SIG-M5 treated with dmso at 0.1 percent for 504 hours (cell line): ENCODE results near the gene PRDM2.
"Not testable (repeated sequence)": the region's sequence is repeated elsewhere in the genome, so short reads cannot be mapped to it uniquely, and the experiment has no call there.

ENCODE experiments used
- DNase-seq: peaks from one replicate; lab custom pipeline; 2025; ENCODE audit not compliant: unreplicated experiment; lab: John Stamatoyannopoulos, UW

PRDM2 gene

DNA sequence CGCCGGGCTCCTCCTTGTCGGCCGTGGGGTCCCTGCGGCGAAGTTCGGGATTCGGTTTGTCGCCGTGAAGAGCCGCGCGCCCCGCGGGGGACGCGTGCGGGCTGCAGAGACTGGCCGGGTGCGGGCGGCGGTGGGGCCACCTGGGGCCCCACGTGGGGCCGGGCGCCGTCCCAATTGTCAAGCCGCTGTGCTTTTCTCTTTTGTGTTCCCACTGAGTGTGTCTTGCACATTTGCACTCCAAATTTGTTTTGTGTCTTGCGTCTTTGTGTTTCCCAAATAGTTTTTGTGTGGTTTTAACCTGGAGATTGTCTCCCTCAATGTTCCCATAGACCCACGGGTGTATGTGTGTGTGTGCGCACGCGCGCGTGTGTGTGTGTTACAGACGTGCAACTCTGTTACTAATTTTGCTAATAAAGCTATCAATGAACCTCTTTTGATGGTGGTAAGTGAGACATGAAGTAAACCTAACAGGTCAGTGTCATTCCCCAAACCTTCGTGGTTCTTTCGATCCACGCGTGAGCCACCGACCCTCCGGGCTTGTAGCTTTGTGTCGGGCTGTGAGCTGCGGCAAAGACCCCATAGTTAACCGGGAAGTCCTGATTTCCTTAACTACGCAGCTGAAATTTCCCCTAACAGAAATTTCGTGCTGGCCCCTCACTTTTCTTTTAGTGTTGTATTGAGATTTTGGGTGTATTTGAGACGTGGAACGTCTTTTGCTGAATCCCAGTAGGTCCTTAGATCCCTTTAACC, 708 bp downstream of the PRDM2 start:
- DNase-seq = no peak

DNA sequence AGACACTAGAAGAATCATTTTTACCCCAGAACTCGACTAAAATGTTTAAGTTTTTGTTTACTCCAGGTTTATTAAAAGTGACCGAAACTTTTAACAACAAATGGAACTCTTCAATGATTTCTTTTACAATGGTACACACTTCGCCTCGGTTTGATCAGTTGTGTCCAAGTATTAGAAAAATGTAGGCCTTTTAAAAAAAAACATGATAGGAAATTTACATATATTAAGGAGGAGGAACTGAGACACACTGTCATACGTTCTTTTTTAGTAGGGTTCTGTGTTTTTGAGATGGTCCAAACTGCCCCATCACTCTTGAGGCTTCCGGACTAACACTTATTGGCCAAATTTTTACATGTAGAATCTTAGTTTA, 1.3 kb downstream of the PRDM2 start:
- no peak for DNase-seq

DNA sequence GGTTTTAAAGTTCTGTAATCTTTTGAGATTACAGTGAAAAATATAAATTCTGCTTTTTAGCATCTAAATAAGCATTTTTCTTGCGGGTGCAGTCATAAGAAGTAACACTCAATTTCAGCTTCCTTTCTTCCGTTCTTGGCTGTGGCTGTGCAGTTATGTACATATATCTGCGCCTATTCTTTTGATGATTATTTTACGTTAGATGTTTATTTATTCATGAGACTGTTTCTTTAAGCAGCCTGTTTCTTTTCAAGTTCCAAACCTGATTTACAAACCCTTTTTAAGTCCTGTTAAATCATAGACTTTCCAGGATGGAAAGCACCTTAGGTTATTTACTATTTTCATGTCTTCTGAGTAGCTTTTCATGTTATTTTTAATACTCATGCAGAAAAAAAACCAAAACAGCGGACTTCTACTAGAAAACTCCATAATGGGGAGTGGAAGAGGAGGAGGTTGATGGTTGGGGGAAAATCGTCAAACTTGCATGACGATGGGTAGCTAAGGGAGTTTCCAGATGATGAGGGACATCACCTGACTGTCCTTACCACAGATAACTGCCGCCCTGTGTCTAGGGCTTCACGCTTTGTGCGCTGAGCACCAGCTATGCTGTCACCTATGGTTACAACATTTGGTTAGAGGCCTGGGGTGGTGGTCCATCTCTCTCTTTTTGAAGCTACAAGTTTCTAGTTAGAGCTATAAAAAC, 2.6 kb downstream of the PRDM2 start:
- no peak for DNase-seq

DNA sequence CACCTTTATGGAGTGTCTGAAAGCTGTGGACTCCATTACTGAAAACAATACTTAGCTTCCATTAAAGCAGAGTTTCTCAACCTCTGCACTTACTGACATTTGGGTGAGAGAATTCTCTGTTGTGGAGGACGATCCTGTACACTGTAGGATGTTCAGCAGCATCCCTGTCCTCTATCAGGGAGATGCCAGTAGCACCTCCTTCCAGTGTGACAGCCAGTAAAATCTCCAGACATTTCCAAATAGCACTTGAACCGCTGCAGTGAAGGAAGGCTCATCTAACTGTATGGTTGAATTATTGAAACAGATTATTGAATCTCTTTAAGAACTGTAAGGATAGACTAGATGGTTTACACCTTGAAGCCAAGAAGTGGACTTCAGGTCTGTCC, 3.1 kb downstream of the PRDM2 start:
- DNase-seq = no peak

DNA sequence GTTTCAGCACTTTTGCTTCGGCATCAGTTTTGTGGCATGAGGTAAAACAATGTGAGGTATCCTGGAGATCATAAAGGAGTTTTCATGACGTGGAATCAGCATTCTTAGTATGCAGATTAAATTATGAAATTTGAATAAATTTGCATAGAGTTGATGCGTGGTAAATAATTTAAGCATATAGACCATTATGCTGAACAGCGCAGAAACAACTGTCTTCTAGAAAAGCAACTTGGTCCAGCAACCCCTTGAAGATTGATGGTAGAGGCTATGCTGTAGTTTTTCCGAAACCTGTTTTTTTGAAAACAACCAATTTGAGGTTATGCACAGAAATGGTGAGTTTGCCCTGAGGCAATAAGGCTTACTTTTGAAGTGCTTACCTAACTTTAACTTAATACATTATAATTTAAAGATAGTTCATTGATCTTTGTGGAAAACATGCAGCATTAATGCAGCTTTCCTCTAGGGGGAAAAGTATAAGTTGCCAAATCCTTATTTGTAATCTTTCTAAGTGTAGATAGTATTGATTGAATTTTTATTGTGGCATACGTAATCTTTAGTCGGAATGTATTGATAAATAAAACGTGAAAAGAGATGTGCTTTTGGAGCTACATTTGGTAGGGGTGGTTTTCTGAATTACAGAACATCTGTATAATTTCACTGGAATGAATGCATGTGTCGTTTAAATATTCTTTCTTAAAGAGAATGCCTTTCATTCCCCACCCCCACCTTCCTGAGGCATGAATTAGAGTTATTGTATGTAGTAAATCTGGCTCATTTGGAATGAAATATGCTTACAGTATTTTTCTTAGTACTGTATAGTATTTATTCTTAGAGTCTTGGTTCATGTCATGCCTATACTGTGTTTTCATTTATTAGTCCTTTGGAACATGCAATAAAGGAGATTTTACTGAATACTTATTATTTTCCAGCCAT, 3.8 kb downstream of the PRDM2 start:
- no peak for DNase-seq

DNA sequence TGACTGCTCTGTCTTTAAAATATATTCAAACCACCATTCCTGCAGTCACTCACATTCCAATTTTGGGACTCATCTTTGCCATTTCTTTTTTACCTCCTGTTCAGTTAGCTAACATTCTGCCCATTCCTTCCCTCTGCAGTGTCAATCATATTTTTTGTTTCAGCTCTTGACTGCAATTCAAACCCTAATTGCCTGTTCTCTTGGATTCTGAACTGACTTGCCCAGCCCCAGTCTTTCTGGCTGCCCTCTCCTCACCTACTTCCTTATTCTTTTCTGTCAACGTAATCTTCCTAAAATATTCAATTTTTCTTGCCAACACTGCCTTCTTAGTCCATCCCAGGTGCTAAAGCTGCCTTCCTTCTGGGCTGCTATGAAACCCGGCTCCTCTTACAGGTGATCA, 6.1 kb downstream of the PRDM2 start:
- DNase-seq = no peak

DNA sequence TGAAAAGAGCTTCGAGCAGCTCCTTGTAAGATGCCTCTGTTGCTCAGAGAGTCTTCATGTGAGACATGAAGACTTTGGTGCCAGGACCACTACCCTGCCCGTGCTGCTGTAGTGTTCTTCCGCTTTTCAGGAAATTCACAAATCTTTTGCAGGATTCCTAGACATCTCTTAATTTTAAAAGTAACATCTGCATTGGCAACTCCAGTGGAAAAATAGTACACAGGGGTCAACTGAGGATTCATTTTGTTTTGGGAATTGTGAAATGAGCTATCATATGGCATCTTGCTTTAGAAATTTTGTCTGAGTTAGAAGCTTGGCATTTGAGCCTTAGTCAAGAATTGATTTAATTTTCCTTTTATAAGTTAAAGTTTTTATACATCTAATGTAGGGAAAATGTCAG, 7.2 kb downstream of the PRDM2 start:
- no peak for DNase-seq

DNA sequence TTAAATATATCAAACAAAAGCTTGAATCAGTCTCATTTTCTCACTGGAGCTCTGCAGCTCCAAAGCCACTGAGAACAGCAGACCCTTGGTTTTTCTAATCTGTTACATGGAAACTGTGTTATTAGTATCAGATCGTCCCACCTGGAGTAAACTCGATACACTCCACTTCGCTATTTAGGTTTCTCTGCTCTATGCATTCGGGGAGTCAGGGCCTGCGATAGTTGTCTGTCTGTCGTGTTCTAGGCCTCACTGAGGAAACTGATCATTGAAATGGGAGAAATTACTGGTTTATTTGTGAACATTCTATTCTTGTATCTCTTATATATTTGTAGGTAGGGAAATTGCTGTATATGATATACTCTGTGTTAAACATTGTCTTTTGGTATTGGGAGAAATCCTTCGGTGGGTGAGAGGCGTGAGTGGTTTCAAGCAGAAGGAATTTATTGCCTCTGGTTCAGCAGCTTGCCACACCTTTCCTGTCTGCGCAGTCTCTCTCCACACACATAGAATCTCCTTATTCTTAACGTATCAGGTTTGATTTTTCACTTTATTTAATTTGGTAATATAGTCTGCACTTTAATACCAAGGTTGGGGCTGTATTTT, 8.5 kb downstream of the PRDM2 start:
- DNase-seq = no peak

DNA sequence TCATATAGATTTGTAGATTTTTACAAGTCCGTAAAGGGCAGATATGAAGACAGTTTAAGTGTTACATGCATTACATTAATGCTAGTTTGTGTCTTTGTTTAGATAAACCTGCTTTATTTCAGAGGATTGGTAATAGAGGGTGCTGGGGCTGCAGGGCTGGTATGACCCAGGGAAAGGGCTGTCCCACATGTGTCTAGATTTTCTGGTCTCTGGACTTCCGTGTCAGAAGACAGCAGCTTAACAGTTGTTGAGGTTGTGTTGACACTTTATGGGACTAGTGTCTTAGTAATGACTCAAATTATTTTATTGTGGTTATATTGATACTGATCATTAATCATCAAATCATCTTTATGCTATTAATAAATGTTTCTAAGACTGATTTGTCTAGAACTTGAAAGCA, 10.1 kb downstream of the PRDM2 start:
- no peak for DNase-seq

DNA sequence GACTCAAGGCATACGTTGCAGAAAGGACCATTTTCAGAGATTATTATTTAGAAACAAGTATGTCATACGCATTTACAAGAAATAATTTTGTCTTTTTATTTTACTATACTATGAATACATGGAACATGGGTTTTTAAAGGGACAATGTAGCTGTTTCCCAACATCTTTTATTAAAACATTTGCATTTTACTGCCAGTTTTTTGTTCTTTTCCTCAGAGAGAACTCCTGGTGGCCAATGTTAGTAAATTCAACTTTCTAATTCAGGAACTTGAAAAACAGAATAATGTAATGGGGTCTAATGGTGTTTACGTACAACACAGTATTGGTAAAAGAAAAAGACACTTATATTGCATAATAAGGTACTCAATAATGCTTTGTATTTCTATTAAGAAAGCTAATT, 14.9 kb downstream of the PRDM2 start:
- no peak for DNase-seq

DNA sequence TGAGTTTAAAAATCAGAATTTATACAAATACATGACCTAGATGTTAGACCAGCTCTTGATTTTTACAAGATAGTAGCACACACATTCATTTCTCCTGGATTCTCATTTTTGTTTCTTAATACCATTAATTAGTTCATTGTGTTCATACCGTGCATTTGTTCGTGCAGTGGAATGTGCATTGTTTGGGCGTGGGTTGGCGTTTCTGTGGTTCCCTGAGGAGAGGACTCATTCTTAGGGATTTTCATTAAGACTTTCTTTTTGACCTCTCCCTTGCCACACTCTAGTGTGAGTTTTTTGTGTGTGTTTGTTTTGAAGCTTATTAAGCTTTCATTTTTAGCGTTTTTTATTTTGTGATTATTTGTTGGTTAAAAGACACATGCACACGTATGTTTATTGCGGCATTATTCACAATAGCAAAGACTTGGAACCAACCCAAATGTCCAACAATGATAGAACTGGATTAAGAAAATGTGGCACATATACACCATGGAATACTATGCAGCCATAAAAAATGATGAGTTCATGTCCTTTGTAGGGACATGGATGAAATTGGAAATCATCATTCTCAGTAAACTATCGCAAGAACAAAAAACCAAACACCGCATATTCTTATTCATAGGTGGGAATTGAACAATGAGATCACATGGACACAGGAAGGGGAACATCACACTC, 15.8 kb downstream of the PRDM2 start:
- not testable (repeated sequence) for DNase-seq

DNA sequence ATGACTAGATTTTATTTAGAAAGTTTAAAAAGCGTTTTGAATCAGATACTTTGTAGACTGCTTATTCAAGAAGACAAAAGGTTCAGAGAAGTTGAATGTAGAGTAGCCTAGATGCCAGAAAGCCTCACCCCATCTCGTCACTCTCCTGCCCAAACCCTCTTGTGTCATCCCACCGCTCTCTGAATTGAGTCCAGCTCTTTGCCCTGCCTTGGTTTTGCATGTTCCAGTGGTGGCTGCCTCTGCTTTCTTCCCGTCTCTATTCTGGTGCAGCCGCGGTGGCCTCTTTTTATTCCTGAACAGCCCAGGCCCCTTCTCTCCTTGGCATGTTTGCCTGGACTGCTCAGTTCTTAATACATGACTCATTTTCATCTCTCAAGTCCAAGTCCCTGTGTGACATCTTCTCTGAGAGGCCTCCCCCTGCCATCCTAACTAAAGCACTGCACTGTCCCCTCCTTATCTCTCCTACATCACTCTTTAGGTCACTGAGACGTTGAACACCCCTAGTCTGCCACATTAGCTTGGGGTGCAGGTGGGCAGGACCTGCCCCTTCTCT, 22.9 kb downstream of the PRDM2 start:
- no peak for DNase-seq

DNA sequence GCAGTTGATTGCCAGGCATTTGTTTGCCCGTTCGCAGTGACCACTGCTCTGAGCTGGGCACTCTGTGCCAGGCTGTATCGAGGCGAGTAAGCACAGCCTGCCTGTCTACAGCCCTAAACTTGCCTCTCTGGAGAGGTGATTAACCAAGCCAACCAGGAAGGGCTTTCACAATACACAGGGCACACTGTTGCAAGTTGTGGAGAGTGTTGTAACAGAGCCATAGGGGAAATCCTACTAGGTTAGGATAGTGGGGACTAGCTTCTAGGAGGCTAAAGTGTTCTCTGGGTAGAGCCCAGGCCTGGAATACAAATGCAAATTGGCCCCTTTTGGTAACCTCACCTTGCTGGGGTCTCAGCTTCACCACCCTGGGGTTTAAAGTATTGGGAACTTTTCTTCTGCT, 23.8 kb downstream of the PRDM2 start:
- DNase-seq = peak; percentile 82

DNA sequence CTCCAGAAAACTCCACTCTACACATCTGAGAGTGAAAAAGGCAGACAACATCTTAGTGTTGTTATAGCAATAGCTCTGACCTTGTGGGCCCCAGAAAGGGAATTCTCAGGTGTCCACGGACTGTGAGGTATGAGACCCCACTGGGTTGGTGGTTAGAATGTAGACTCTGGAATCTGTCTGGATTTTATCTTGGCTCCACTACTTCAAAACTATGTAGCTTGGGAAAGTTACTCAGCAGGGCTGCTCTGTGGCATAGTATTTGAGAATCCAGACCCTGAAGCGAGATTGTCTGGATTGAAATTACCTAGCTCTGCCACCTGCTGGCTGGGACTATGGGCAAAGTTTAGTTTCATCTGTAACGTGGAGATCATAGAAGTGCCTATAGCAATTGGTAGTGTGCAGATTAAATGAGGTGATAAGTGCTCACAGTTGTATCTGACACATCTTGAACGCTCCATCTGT, 25.8 kb downstream of the PRDM2 start:
- peak; percentile 29 for DNase-seq

DNA sequence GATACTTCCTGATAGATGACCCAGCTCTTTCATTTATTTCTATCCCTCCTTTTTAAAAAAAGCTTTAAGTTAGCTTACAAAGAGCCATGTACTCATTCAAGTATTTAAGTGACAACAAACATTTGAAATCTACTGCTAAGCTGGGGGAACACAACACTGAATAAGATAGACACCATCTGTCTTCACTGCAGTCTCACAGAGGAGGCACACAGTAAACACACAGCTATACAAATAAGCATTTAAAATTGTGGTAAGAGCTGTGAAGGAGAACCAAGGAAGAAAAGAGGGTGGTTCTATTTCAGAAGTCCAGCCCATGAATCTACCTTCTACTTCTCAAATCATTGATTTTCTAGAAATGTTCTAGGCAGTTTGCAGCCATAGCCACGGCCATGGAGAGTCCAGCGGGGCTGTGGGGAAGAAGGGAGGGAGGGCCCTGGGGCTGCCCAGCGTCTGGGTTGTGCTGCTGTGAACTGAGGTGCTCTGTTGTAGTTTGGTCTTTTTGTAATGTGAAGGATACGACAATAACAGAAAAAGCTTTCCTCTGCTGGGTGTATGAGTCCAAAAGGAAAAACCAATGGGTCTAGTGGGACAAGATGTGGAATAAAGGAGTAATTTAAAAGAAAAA, 28.2 kb downstream of the PRDM2 start:
- no peak for DNase-seq

DNA sequence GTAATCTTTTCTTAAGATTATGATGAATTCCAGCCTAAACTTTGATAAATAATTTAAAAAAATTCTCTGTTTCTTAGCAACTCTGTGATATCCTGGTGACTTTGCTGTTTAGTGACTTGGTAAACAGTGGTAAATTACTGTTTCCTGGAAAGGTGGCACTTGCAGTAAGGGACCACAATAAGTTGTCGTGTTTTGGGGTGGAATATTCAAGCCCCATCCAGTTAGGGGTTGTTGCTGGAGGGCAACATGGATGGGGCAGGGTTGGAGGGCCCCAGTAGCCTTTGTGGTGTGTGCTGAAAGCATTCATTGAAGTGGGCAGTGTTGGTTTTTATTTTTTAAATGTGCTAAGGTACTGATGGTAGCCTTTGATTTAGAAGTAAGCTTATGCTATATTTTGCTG, 30.3 kb downstream of the PRDM2 start:
- DNase-seq = no peak

DNA sequence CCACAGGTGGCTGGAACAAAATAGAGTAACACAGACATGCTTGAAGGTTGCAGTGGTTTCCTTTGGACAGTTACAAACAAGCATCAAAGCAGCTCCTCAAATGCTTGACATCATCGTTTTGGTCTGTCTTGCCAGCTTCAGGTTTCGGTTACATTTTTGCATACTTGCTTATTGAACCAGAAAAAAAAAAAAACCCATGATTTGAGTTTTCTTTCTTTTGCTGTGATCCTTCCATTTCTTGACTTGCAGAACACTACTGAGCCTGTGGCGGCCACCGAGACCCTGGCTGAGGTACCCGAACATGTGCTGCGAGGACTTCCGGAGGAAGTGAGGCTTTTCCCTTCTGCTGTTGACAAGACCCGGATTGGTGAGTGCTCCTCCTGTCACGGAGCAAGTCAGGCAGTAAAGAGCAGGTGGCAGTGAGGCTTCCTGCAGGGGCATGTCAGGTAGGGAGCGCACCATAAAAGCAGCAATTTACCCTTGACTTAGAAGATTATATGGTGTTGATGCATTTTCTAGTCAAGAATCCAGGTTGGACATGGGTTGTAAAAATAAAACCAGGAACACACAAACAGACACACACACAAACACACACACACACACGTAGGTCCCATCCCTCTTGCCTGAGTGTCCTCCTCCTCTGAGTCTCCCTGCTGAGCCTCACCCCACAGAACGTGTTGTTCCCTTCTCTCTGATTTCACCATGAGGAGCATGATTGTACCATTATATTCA, 30.9 kb downstream of the PRDM2 start:
- no peak for DNase-seq

DNA sequence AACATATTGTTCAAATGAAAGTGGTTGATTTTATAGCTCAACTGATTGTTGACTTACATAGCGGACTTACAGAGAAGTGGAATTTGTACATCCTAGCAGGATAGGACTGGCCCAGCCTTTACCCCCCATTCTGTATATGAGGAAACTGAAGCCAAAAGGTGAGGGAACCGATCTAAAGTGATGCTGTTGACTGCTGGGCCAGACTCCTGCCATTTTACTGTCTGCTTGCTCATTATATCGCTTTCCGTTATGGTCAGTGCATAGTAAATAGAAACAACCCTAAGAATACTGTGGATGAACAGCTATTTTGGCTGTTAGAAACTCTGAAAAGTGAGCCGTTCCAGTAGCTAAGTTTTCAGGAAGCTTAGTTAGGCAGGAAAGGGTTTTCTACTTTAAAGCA, 31.9 kb downstream of the PRDM2 start:
- no peak for DNase-seq

DNA sequence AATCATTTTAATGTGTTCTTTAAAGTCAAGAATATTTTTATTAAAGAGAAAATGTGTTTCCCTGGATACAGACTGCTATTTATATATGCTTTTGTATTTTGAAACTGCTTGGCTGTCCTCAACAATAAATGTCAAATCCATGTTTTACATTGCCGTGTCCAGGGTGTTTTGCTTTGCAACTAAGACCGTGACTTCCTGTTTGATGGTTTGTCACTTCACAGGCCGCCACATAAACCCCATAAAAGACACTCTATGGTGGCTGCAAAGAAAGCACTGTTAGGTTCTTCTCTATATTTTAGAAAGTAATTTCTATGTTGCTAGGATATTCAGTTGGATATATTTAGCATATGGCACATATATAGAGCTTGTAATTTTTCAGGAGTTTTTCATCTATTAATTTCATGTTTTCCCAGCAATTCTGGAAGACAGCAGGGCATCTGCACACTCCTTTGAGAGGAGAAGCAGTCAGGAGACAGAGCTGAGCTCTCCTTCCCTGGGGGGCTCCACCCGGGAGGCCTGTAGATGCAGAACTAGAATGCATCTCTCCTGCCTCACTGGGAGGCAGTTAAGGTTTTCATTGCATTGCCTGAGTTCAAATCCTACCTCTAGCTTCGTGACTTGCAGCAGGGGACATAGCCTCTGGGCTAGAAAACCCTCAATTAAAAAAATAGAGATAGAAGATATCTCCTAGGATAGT, 33.1 kb downstream of the PRDM2 start:
- no peak for DNase-seq
